Fibroblast of lung (primary cell): ENCODE measurements around the gene MYO5B. TPM values are rescaled to one million over a fixed set of nuclear protein-coding genes. Genes with fewer than 3 reads are reported as not detected.

Experiments used
- DNase-seq, 2 donors: peaks; one replicate each; pipeline versions ENCODE4 v3.0.0 to v3.0.0-alpha.2; 2010; ENCODE audit warnings: low read depth in 2 of 2
- H2AFZ ChIP-seq: 2 replicates; pipeline ENCODE4 v1.5.1; 2012; ENCODE audit warnings: low read length, control low read depth, inconsistent platforms
- H3K27ac ChIP-seq: 2 replicates; pipeline ENCODE4 v1.5.1; 2011; ENCODE audit warnings: low read length, control low read depth; ENCODE audit not compliant: insufficient read depth
- H3K27me3 ChIP-seq: 2 replicates; pipeline ENCODE4 v1.5.1; 2011; ENCODE audit warnings: mild to moderate bottlenecking, low read length; ENCODE audit not compliant: control insufficient read depth, insufficient read depth
- H3K36me3 ChIP-seq: 2 replicates; pipeline ENCODE4 v1.5.1; 2011; ENCODE audit warnings: low read length; ENCODE audit not compliant: control insufficient read depth, insufficient read depth
- H3K4me1 ChIP-seq: 2 replicates; pipeline ENCODE4 v1.5.1; 2011; ENCODE audit warnings: low read length; ENCODE audit not compliant: control insufficient read depth, insufficient read depth; ENCODE audit errors: extremely low read depth
- H3K4me2 ChIP-seq: 2 replicates; pipeline ENCODE4 v1.5.1; 2011; ENCODE audit warnings: low read length, control low read depth; ENCODE audit not compliant: insufficient read depth; ENCODE audit errors: extremely low read depth
- H3K4me3 ChIP-seq, 4 experiments: fragments of 200-600 bp in 1 of 4; sonication (generic) in 1 of 4; replicated peaks in 1 of 4; 2 replicates each; pipeline ENCODE4 v1.5.1; 2011 to 2016; ENCODE audit warnings: low read length in 4 of 4, low read depth in 3 of 4, mild to moderate bottlenecking in 3 of 4, control low read depth in 2 of 4, inconsistent platforms in 1 of 4, mixed read lengths in 1 of 4; ENCODE audit not compliant: insufficient read depth in 1 of 4; ENCODE audit errors: control extremely low read depth in 1 of 4
- H3K79me2 ChIP-seq: 2 replicates; pipeline ENCODE4 v1.5.1; 2012; ENCODE audit warnings: mild to moderate bottlenecking, low read length, inconsistent platforms; ENCODE audit not compliant: control insufficient read depth, insufficient read depth
- H3K9ac ChIP-seq: 2 replicates; pipeline ENCODE4 v1.5.1; 2011; ENCODE audit warnings: mild to moderate bottlenecking, low read length, control low read depth; ENCODE audit not compliant: insufficient read depth
- H3K9me3 ChIP-seq: 2 replicates; pipeline ENCODE4 v1.5.1; 2012; ENCODE audit warnings: low read depth, low read length; ENCODE audit not compliant: control insufficient read depth, insufficient read depth
- H4K20me1 ChIP-seq: 2 replicates; pipeline ENCODE4 v1.5.1; 2011; ENCODE audit warnings: low read length; ENCODE audit not compliant: control insufficient read depth, insufficient read depth; ENCODE audit errors: extremely low read depth
- CTCF ChIP-seq, 2 donors: IDR thresholded peaks in 1 of 2; conservative IDR thresholded peaks in 1 of 2; 1 replicate in 1 of 2; 2 replicates in 1 of 2; pipeline ENCODE4 v1.5.1; 2011 to 2012; ENCODE audit warnings: low read length in 2 of 2, control low read depth in 1 of 2, inconsistent platforms in 1 of 2, low read depth in 1 of 2, mild to moderate bottlenecking in 1 of 2
- EZH2 ChIP-seq: IDR thresholded peaks from 2 replicates; pipeline ENCODE4 v1.5.1; 2012; ENCODE audit warnings: low read length, control low read depth, mild to moderate bottlenecking; ENCODE audit errors: missing control alignments
- polyA plus RNA-seq, 2 donors: library from polyadenylated mRNA; depleted of rRNA in 1 of 2; stranded (reverse) in 1 of 2; unstranded in 1 of 2; fragments of >200 nt; gene quantifications; 2 replicates each; pipeline ENCODE4 v1.2.1, GENCODE V29; 2011 to 2012; ENCODE audit warnings: missing spikeins in 1 of 2
- total RNA-seq: library from RNA; depleted of rRNA; stranded (reverse); fragments of >200 nt; gene quantifications from 2 replicates; pipeline ENCODE4 v1.2.1, GENCODE V29; 2014

The MYO5B gene
- total and polyA plus RNA-seq, 2 donors (not counting 1 experiment from before 2014, with no cell fraction given) = under 0.01 to 0.06 TPM

- H3K27ac ChIP-seq = no peak overlapping the region
- no peak overlapping the region for H3K9ac ChIP-seq
- H4K20me1 ChIP-seq = no peaks in the 10 kb centered on the region
- TF ChIP-seq CTCF (conservative IDR thresholded peaks at IDR 0.05 in 1 of 2, IDR thresholded peaks at IDR 0.05 in 1 of 2; ENCODE audit: low read depth in 1 of 2, low read length in 2 of 2) = no peak
- no peak for TF ChIP-seq EZH2
- no peaks in the 10 kb centered on the region for H3K36me3 ChIP-seq
- H3K4me3 ChIP-seq = no peak overlapping the region
- H3K4me2 ChIP-seq = no peak overlapping the region
- no peaks in the 10 kb centered on the region for H3K9me3 ChIP-seq
- H3K4me1 ChIP-seq = no peaks in the 10 kb centered on the region
- no peak overlapping the region for H2AFZ ChIP-seq
- no peak for DNase-seq
- H3K79me2 ChIP-seq = no peaks in the 10 kb centered on the region
- peaks cover 4% of the 10 kb centered on the region for H3K27me3 ChIP-seq
Observed at GRCh38 chr18:50128506-50129271, 66.3 kb downstream of the MYO5B start.

GRCh38 chr18:50127516-50128210 is 67.3 kb downstream of the MYO5B start:
- Histone ChIP-seq H3K79me2 (no peaks in the 10 kb centered on the region), H2AFZ (no peak overlapping the region), H3K36me3 (no peaks in the 10 kb centered on the region), H3K9me3 (no peaks in the 10 kb centered on the region), H3K9ac (no peak overlapping the region), H4K20me1 (no peaks in the 10 kb centered on the region), H3K27me3 (peaks cover 4% of the 10 kb centered on the region), H3K4me3 (no peak overlapping the region), H3K4me2 (no peak overlapping the region), H3K27ac (no peak overlapping the region), H3K4me1 (no peaks in the 10 kb centered on the region)
- DNase-seq = peak in 1 of 2 donors; percentile 18
- TF ChIP-seq CTCF (conservative IDR thresholded peaks at IDR 0.05 in 1 of 2, IDR thresholded peaks at IDR 0.05 in 1 of 2; ENCODE audit: low read depth in 1 of 2, low read length in 2 of 2) = no peak
- TF ChIP-seq EZH2 = no peak

- Histone ChIP-seq H3K4me1 (no peaks in the 10 kb centered on the region), H3K9me3 (no peaks in the 10 kb centered on the region), H3K27me3 (peaks cover 4% of the 10 kb centered on the region), H3K4me2 (no peak overlapping the region), H3K4me3 (no peak overlapping the region), H4K20me1 (no peaks in the 10 kb centered on the region), H3K27ac (no peak overlapping the region), H3K36me3 (no peaks in the 10 kb centered on the region), H3K9ac (no peak overlapping the region), H2AFZ (no peak overlapping the region), H3K79me2 (no peaks in the 10 kb centered on the region)
- TF ChIP-seq EZH2 (no peak), CTCF (conservative IDR thresholded peaks at IDR 0.05 in 1 of 2, IDR thresholded peaks at IDR 0.05 in 1 of 2; ENCODE audit: low read depth in 1 of 2, low read length in 2 of 2) (no peak)
- no peak for DNase-seq
Observed at GRCh38 chr18:50126471-50126870, 68.5 kb downstream of the MYO5B start.
